ENCODE data around the gene USP40.

DNA sequence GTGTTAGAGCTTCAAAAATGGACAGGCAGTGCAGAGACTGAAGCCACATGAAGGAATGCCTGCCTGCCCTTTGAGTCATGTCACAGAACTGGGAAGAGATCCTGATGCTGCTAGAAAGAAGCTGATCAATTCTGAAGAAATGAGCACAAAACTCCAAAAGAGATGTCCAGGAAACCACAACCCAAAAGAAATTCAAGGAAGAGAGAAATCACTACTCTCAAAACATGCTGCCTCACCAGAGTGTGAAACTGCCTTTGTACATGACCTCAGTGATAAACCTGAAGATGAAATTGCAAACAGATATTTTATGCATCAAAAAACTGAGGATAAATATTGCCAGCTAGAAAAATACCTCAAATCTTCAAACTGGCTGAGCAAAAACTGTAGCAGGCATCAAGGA is 20.5 kb downstream of the USP40 start:
- no peak for TF ChIP-seq FOXM1 (IDR thresholded peaks at IDR 0.05; ENCODE audit: borderline replicate concordance)
- no peak for TF ChIP-seq SUZ12 (IDR thresholded peaks at IDR 0.05)
- TF ChIP-seq ZNF384 (IDR thresholded peaks at IDR 0.05) = no peak
- no peak for TF ChIP-seq BHLHE40 (IDR thresholded peaks at IDR 0.05; ENCODE audit: borderline replicate concordance)
- TF ChIP-seq SP1 (IDR thresholded peaks at IDR 0.05) = no peak

All from HEK293T (cell line).